NB4 (cell line): Measurements from ENCODE around the gene ZIM2.

Experiments
- MYC ChIP-seq: IDR thresholded peaks from 2 replicates; pipeline ENCODE4 v1.6.1; 2011; ENCODE audit warnings: low read depth, low read length
- POLR2A ChIP-seq: IDR thresholded peaks from 2 replicates; pipeline ENCODE4 v1.6.1; 2011; ENCODE audit warnings: mild to moderate bottlenecking; ENCODE audit not compliant: insufficient read length; ENCODE audit errors: extremely low read depth
- TF ChIP-seq, protein P1 (sequence below): IDR thresholded peaks from one replicate; pipeline ENCODE4 v1.5.1; 2012; ENCODE audit warnings: low read depth, low read length

DNA sequence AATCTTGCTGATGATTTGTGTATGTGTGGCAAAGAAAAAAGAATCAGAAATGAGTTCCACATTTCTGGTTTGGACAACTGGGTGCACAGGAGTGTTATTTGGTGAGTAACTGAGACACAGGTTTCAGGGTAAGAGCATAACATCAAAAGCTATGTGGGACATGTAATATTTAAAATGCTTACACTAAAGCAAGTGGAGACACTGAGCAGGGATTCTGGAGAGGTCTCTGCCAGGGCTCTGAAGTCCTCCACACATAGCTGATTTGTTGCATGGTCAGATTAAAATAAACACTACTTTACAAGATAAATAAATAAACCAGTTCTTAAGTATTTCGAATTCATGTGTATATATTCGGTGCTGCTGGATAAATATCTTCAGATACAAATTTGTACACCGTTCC, 16.3 kb upstream of the ZIM2 start:
- TF ChIP-seq, protein P1, sequence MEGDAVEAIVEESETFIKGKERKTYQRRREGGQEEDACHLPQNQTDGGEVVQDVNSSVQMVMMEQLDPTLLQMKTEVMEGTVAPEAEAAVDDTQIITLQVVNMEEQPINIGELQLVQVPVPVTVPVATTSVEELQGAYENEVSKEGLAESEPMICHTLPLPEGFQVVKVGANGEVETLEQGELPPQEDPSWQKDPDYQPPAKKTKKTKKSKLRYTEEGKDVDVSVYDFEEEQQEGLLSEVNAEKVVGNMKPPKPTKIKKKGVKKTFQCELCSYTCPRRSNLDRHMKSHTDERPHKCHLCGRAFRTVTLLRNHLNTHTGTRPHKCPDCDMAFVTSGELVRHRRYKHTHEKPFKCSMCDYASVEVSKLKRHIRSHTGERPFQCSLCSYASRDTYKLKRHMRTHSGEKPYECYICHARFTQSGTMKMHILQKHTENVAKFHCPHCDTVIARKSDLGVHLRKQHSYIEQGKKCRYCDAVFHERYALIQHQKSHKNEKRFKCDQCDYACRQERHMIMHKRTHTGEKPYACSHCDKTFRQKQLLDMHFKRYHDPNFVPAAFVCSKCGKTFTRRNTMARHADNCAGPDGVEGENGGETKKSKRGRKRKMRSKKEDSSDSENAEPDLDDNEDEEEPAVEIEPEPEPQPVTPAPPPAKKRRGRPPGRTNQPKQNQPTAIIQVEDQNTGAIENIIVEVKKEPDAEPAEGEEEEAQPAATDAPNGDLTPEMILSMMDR = no peak
- TF ChIP-seq POLR2A = no peak
- no peak for TF ChIP-seq MYC
